Measurements from ENCODE around the gene NKX2-3.

NKX2-3 gene

DNA sequence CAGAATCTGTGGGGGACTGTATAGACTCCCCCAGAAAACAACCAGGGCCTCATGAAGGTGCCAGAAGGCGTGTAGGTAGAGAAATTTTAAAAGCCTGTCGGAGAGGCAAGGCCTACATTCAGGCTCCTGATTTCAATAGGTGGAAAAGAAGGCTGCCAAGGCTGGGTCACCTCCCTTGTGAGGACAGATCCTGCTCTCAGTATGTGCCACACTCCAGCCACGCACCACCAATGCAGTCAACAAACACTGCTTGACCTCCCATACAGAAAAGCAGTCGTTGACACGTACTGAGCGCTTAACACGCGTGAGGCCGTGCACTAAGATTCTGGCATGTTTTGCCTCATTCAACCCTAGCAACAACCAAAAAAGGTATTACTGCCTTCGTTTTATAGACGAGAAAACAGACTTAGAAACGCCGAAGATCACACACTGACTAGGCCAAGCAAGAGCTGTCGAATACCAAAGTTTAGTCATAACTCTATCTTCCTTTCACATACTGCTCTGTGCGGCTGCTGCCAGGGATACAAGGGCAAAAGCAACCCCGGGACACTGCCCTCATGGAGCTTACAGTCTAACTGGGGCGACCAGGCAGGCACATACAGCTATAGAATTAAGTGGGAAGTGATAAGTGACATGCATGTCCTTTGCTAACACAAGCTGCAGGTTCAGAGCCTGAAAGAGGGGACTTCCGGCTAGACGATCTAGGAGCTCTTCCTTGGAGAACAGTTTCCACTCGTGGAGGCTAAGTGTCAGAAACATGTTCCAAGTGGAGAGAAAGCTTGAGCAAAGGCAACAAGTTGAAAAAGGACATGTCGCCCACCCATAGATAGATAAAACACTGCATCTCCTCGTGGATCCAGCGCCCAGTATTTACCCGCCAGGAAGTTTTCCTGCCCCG, 797 bp upstream of the NKX2-3 start:
- Mint-ChIP-seq H3K27ac (no peak overlapping the region), H3K36me3 (peaks cover 12% of the 10 kb centered on the region), H3K4me1 (peaks cover 42% of the 10 kb centered on the region), H3K4me3 (peak overlapping the region; percentile 50), H3K9me3 (no peaks in the 10 kb centered on the region)
- no peak for DNase-seq (ENCODE audit: low spot score in 2 of 2)
- no peak for ATAC-seq

DNA sequence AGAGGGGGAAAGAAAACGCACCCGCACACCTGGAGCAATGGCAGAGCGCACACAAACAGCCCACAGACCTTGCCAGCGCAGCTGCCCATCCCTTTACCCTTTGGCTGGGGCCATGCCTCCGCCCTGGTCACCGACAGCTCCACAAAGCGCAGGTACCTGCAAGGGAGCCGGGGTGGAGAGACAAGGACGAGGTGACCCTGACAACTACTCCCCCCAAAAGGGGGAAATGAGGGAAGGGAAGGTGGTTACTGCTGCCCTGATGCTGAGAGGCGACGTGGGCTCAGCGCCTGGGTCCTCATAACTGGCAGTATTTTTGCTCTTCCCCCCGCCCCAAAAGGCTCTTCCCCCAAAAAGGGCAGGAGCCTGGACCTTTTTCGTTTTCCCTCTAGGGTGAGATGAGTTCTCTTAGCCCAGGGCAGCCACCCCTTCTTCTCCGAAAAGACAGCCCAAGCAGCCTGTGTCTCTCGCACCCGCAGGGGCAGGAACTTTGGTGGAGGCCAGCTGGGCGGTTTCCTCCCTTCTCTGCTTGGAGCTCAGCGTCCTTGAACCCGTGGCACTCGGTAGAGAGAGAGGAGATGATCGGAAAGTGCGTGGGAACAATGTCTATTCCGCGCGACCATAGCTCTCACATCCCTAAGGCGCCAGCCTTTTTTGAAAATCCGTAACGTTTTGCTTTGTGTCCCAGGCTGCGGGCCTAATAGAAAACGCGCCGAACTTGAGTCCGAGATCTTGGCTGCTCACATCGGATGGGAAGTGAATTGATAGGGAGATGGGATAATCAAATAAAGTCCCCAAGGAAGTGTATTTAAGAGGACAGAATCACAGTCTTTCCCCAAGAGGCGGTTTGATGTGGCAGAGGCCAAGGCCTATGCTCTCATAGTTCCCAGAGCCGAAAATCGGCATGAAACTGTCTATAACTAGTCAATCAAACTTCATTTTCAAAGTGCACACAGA, 1.0 kb downstream of the NKX2-3 start:
- no peak for ATAC-seq
- H3K9me3 Mint-ChIP-seq, result no peaks in the 10 kb centered on the region
- no peak for DNase-seq (ENCODE audit: low spot score in 2 of 2)
- peak overlapping the region; percentile 50 for H3K4me3 Mint-ChIP-seq
- no peak overlapping the region for H3K27ac Mint-ChIP-seq
- H3K4me1 Mint-ChIP-seq, result peaks cover 42% of the 10 kb centered on the region
- peaks cover 12% of the 10 kb centered on the region for H3K36me3 Mint-ChIP-seq

DNA sequence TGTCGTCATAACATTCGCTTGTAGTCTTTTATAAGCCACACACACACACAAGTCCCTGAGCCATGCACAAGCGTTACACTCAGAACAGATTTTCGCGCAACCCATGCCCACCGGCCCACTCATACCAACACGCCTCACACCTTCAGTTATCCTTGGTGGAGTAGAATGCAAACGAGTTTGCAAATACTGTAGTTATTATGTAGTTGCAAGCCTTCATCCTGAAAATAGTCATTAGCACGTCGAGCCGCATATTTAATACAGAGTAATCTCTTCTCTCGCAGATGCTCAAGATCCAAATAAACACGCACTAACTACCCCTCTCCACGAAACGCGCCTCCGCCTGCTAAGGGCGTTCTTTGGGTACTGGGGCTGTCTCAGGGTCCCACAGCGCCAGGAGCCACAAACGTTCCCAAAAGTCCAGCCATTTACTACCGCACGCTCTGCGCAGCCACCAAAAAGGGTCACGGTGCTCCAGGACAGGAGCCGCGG, 1.8 kb downstream of the NKX2-3 start:
- Mint-ChIP-seq H3K27ac (no peak overlapping the region), H3K4me1 (peaks cover 42% of the 10 kb centered on the region), H3K9me3 (no peaks in the 10 kb centered on the region), H3K4me3 (peak overlapping the region; percentile 50), H3K36me3 (peaks cover 12% of the 10 kb centered on the region)
- DNase-seq (ENCODE audit: low spot score in 2 of 2), result no peak
- ATAC-seq, result no peak

DNA sequence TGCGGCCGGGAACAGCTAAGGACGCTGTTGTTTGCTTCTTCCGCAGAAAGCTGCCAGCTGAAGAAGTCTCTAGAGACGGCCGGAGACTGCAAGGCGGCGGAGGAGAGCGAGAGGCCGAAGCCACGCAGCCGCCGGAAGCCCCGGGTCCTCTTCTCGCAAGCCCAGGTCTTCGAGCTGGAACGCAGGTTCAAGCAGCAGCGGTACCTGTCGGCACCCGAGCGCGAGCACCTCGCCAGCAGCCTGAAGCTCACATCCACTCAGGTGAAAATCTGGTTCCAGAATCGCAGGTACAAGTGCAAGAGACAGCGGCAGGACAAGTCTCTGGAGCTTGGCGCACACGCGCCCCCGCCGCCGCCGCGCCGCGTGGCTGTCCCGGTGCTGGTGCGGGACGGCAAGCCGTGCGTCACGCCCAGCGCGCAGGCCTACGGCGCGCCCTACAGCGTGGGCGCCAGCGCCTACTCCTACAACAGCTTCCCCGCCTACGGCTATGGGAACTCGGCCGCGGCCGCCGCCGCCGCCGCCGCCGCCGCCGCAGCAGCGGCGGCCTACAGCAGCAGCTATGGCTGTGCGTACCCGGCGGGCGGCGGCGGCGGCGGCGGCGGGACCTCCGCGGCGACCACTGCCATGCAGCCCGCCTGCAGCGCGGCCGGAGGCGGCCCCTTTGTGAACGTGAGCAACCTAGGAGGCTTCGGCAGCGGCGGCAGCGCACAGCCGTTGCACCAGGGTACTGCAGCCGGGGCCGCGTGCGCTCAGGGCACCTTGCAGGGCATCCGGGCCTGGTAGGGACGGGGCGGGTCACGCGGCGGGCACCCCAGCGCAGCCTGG, 2.4 kb downstream of the NKX2-3 start:
- Mint-ChIP-seq H3K36me3 (peaks cover 12% of the 10 kb centered on the region), H3K9me3 (no peaks in the 10 kb centered on the region), H3K27ac (no peak overlapping the region), H3K4me3 (peak overlapping the region; percentile 50), H3K4me1 (peaks cover 38% of the 10 kb centered on the region)
- peak; percentile 29 for ATAC-seq
- DNase-seq (ENCODE audit: low spot score in 2 of 2), result no peak

DNA sequence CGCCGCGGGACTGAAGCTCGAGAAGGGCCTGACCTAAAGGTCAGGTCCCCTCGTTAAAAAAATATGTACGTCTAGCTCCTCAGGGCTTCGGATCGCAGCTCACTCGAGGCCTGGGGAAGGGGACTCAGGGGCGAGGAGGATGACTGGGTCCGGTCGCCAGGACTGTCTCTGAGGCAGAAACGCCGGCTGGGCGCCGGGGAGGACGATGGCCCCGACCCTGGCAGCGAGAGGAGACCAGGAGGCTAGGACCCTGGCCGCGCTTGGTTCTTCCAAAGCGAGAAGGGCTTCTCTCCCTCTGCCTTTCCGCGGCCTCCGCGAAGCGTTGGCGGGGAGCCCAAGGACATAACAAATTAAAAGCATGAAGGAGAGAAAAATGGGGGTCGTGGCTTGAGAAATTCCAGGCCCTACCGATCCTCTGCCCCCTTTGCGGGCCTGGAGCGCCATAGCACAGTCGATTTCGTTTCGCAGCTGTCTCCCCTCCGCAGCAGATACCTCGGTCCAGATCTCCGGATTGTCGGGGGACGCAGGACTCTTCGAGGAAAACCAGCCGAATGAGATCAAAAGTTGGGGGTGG, 3.1 kb downstream of the NKX2-3 start:
- Mint-ChIP-seq H3K4me1 (peaks cover 32% of the 10 kb centered on the region), H3K9me3 (no peaks in the 10 kb centered on the region), H3K27ac (no peak overlapping the region), H3K36me3 (peaks cover 12% of the 10 kb centered on the region), H3K4me3 (peak overlapping the region; percentile 47)
- DNase-seq (ENCODE audit: low spot score in 2 of 2) (no peak), ATAC-seq (no peak)

DNA sequence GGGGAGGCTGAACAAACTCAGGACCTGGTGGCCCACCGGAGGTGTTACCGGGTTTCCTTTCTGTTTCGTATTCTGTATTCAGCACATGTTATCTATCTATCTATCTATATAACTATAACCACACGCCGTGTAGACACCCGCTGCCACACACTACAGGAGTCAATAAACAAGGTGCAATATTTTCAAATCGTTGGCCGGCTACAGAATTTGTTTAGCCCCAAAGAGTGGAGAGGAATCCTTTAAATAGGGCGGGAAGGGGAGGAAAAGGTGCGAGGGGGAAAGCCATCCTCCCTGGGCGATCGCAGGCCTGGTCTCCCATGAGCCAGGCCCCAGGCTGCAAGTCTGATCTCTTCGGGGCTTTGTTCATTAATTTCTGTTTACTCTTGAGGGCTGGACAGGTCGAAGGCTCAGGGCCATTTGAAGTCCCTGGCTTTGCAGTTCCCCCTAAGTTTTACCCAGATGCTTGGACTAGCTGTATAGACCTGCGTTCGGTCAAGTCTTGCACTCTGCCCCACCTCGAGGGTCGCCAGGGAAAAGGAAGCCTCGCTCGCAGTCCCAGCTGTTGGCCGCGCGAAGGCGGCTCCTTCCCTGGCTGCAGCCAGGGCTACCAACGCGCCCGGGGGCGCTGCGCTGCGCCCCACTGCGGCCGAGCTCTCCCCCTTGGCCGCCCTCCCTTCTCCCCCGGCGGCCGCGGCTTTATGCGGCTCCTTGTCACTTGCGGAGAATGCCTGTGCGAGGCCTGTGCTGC, 3.8 kb downstream of the NKX2-3 start:
- peaks cover 12% of the 10 kb centered on the region for H3K36me3 Mint-ChIP-seq

DNA sequence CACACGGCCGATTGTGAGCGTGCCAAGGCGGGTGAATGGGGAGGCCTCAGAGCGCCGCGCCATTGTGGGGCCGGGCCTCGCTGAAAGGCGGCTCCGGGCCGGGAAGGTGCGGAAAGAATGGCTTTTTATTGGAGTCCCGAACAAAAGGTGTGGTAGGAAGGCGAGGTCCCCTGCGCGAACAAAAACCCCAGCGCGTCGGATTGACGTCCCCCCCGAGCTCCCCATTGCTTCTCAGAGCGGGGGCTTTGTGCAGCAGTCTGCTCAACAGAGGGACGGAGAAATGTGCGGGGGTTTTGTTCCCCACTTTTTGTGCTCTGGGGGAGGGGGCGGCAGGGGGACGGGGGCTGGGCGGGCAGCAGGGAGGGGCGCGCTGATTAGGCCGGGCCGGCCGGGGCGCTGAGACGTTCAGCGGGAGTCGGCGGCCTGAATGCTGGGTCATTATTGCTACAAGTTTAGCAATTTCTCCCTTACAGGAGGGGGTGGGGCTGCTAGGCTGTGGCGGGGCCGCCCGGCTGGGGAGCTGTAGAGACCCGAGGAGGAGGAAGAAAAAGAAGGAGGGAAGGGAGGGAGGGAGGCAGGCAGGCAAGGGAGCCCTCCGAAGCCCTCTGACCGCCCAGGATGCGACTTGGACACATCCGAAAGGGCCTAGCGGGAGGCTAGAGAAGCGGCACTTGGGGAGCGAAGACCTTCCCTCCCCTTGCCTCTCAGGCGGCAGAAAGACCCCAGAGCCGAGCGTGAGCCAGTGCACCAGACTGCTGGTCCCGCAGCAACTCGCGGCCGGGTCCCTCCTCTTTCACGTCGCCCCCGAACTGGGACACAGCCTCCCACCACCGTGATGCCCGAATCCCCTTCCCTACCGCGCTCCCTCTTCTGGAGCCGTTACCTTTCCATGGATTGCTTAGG, 4.6 kb downstream of the NKX2-3 start:
- Mint-ChIP-seq H3K4me3 (peak overlapping the region; percentile 47), H3K36me3 (peaks cover 12% of the 10 kb centered on the region), H3K27ac (no peak overlapping the region), H3K4me1 (peaks cover 27% of the 10 kb centered on the region), H3K9me3 (no peaks in the 10 kb centered on the region)
- no peak for DNase-seq (ENCODE audit: low spot score in 2 of 2)
- no peak for ATAC-seq

More for the DNA sequence above, 3.8 kb downstream of the NKX2-3 start:
- Mint-ChIP-seq H3K9me3 (no peaks in the 10 kb centered on the region), H3K4me1 (peaks cover 32% of the 10 kb centered on the region), H3K27ac (no peak overlapping the region), H3K4me3 (peak overlapping the region; percentile 47)
- peak; percentile 17 for ATAC-seq
- DNase-seq (ENCODE audit: low spot score in 2 of 2), result no peak

DNA sequence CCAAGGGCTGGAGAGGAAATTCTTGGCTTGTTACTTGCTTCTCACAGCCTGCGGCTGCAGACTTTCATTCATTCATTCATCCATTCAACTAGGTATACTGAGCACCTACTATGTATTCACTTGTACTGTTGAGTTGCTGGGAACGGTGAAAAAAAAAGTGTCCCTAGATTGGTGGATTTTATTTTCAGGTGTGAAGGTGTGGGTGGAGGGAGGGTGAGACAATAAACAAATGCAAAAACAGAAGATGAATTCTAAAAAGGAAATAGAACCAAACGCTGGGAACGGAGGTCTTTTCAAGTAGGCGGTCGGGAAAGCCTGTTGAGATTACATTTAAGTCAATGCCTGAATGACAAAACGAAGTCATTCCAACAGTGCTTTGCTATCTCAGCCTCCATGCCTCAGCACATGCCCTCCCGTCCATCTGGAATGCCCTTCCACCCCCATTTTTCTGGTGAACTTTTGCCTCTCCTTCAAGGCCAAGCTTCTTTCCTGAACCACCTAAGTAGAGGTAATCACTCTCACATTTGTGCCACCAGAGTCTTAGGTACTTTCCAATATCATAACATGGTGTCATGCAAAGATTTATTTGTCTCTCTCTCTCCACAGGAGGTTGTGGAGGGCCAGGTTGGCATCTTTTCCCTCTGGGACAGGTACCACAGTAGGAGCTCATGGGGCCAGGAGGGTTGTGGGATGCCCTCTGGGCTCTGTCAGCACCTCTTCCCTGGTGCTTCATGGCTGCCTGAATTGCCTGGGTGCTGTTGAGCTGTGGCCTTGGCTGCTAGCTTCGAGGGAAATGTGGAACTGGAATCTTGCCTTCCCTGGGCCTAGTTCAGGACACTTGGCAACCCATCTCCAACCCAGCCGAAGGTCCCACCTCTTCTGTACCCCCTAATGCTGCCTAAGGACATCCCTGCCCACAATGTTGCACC, 5.5 kb downstream of the NKX2-3 start:
- DNase-seq (ENCODE audit: low spot score in 2 of 2) (no peak), ATAC-seq (no peak)
- H3K9me3 Mint-ChIP-seq, result no peaks in the 10 kb centered on the region
- no peak overlapping the region for H3K27ac Mint-ChIP-seq
- no peak overlapping the region for H3K4me3 Mint-ChIP-seq
- peaks cover 18% of the 10 kb centered on the region for H3K4me1 Mint-ChIP-seq
- peaks cover 12% of the 10 kb centered on the region for H3K36me3 Mint-ChIP-seq

DNA sequence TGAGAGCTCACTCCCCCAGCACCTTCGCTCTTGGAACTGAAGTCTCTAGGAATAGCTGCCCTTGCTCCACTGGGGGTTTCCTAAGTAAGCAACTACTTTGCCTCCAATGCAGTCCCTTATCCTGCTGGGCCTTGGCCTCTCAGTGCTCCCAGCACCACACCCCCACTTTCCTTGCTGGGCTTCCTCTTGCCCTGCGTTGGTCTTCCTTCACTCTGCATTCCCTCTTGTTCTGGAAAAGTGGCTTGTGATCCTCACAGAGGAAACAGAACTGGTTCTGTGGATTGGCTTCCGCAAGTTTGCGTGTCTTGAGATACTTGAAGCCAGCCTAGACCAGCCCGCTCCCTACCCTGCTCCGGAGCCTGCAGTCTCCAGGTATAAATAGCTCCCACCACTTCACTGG, 6.4 kb downstream of the NKX2-3 start:
- peaks cover 5% of the 10 kb centered on the region for H3K36me3 Mint-ChIP-seq
- H3K27ac Mint-ChIP-seq, result no peak overlapping the region
- H3K4me1 Mint-ChIP-seq, result peaks cover 17% of the 10 kb centered on the region
- DNase-seq (ENCODE audit: low spot score in 2 of 2) (no peak), ATAC-seq (no peak)
- no peaks in the 10 kb centered on the region for H3K9me3 Mint-ChIP-seq
- H3K4me3 Mint-ChIP-seq, result no peak overlapping the region

DNA sequence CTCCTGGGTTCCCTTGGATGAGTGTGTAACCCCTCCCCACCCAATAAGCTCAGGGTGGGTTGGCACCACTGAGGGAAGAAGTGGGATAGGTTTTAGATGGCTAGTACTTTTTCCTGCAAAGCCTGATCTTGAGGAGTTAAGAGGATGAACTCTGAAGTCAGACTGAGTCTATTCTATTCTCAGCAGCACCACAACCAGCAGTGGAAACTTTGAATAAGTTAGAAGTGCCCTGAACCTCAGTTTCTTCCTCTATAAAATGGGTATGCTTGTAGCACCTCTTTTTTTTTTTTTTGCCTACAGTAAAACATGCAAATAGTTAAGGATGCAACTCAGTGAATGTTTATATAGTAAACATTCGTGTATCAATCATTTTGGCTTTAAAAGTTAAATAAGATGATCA, 7.1 kb downstream of the NKX2-3 start:
- no peak for DNase-seq (ENCODE audit: low spot score in 2 of 2)
- Mint-ChIP-seq H3K27ac (no peak overlapping the region), H3K4me1 (peaks cover 11% of the 10 kb centered on the region)

DNA sequence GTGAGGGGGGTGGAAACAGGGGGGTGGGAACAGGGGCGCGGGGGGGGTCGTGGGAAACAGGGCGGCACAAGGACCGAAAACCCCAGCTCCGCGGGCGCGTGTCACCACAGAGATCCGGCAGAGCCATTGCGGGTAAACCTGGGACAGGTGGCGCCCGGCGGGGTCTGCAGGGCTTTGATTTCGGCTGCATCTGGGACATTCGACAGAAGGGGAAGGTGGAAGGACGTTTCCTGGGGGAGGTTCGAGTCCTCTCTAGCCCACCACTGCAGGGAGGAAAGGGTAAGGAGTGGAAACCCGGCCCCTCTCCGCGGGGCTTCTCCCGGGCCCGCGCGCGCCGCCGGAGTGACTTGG, 7.5 kb downstream of the NKX2-3 start:
- ATAC-seq, result no peak
- no peaks in the 10 kb centered on the region for H3K9me3 Mint-ChIP-seq
- H3K27ac Mint-ChIP-seq, result no peak overlapping the region
- H3K4me1 Mint-ChIP-seq, result peaks cover 9% of the 10 kb centered on the region
- DNase-seq (ENCODE audit: low spot score in 2 of 2), result no peak
- no peak overlapping the region for H3K4me3 Mint-ChIP-seq
- no peaks in the 10 kb centered on the region for H3K36me3 Mint-ChIP-seq

More for the DNA sequence above, 7.1 kb downstream of the NKX2-3 start:
- no peak overlapping the region for H3K4me3 Mint-ChIP-seq
- no peaks in the 10 kb centered on the region for H3K9me3 Mint-ChIP-seq
- H3K36me3 Mint-ChIP-seq, result peaks cover 2% of the 10 kb centered on the region
- ATAC-seq, result no peak

DNA sequence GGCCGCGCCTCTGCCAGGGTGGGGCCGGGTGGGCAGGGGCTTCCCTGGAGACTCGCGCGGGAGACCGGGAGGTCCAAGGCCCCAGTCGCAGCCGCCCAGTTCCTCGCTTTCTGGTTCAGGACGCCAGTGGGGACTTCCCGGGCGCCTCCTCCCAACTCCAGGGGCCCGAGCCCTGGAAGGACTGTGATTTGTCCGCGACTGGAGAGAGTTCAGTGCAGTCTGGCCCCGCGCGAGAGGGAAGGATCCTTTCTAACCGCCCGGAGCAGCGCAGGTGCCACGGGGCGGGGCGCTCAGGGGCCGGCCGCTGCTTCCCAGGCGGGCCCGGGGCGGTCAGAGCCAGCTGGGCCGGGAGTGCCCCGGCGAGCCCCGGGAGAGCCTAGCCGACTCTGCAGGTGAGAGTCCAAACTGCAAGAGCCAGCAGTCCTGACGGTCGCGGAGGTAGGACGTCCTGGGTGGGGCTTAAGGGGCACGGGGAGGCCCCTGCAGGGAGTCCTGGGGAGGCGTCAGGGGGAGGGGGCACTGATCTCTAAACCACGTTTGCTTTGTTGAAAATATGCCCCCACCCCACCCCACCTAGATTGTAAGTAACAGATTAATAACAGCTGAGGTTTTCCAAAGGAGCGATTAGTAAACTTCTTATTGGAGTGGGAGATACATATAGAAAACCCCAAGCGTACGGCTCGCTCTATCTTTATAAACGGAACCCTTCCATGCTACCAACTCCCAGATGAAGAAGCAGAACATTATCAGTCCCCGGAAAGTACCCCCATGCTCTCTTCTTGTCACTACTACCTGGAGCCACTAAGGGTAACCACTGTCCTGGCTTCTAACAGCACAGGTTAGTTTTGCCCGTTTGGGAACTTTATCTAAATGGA, 8.2 kb downstream of the NKX2-3 start:
- Mint-ChIP-seq H3K9me3 (no peaks in the 10 kb centered on the region), H3K27ac (no peak overlapping the region), H3K4me3 (no peak overlapping the region), H3K4me1 (peaks cover 7% of the 10 kb centered on the region), H3K36me3 (no peaks in the 10 kb centered on the region)
- DNase-seq (ENCODE audit: low spot score in 2 of 2) (no peak), ATAC-seq (peak; percentile 45)

Data from stimulated activated effector memory CD8-positive, alpha-beta T cell treated with anti-CD3 and anti-CD28 coated beads, Interleukin-12 subunit alpha, Interleukin-12 subunit beta, amount 100 ng/mL, for 72 hours (primary cell).